ENCODE measurements around the gene KIF17.
"Not testable (repeated sequence)": the region's sequence is repeated elsewhere in the genome, so short reads cannot be mapped to it uniquely, and the experiment has no call there.

The KIF17 gene

GRCh38 chr1:20727746-20728316 is 10.0 kb upstream of the KIF17 start:
- DNase-seq (ENCODE audit: low spot score) = no peak

GRCh38 chr1:20726932-20727745 is 9.3 kb upstream of the KIF17 start:
- DNase-seq (ENCODE audit: low spot score) = no peak

- DNase-seq (ENCODE audit: low spot score) = no peak
Observed at GRCh38 chr1:20726118-20726911, 8.5 kb upstream of the KIF17 start.

- no peak for DNase-seq (ENCODE audit: low spot score)
Observed at GRCh38 chr1:20725189-20726117, 7.6 kb upstream of the KIF17 start.

GRCh38 chr1:20724364-20725188 is 6.8 kb upstream of the KIF17 start:
- no peak for DNase-seq (ENCODE audit: low spot score)

GRCh38 chr1:20723537-20724363 is 5.9 kb upstream of the KIF17 start:
- no peak for DNase-seq (ENCODE audit: low spot score)

- DNase-seq (ENCODE audit: low spot score) = no peak
Observed at GRCh38 chr1:20723159-20723536, 5.3 kb upstream of the KIF17 start.

- DNase-seq (ENCODE audit: low spot score) = no peak
Observed at GRCh38 chr1:20721117-20722061, 3.6 kb upstream of the KIF17 start.

GRCh38 chr1:20720631-20721091 is 2.9 kb upstream of the KIF17 start:
- no peak for DNase-seq (ENCODE audit: low spot score)

- no peak for DNase-seq (ENCODE audit: low spot score)
Observed at GRCh38 chr1:20719871-20720620, 2.2 kb upstream of the KIF17 start.

GRCh38 chr1:20719261-20719660 is 1.5 kb upstream of the KIF17 start:
- DNase-seq (ENCODE audit: low spot score) = no peak

GRCh38 chr1:20718343-20718882 is 606 bp upstream of the KIF17 start:
- DNase-seq (ENCODE audit: low spot score) = not testable (repeated sequence)

GRCh38 chr1:20716232-20716631 is 1.6 kb downstream of the KIF17 start:
- DNase-seq (ENCODE audit: low spot score) = no peak

- no peak for DNase-seq (ENCODE audit: low spot score)
Observed at GRCh38 chr1:20715406-20715805, 2.4 kb downstream of the KIF17 start.

- DNase-seq (ENCODE audit: low spot score) = no peak
Observed at GRCh38 chr1:20713440-20713839, 4.4 kb downstream of the KIF17 start.

GRCh38 chr1:20712215-20712577 is 5.6 kb downstream of the KIF17 start:
- peak; percentile 78 for DNase-seq (ENCODE audit: low spot score)

GRCh38 chr1:20711285-20712214 is 6.3 kb downstream of the KIF17 start:
- peak; percentile 72 for DNase-seq (ENCODE audit: low spot score)
